ELR (cell line): ENCODE results near the gene HOXA4.

Experiments
- DNase-seq: peaks from one replicate; pipeline ENCODE4 v3.0.0-alpha.2; 2015; ENCODE audit warnings: low read depth

The HOXA4 gene

GRCh38 chr7:27116031-27116961 is 14.3 kb downstream of the HOXA4 start:
- no peak for DNase-seq

GRCh38 chr7:27115221-27116026 is 15.1 kb downstream of the HOXA4 start:
- DNase-seq, result peak; percentile 84

- DNase-seq, result no peak
Observed at GRCh38 chr7:27114881-27115220, 15.7 kb downstream of the HOXA4 start.

GRCh38 chr7:27113991-27114769 is 16.4 kb downstream of the HOXA4 start:
- DNase-seq, result no peak

GRCh38 chr7:27112955-27113949 is 17.3 kb downstream of the HOXA4 start:
- peak; percentile 22 for DNase-seq

- DNase-seq, result no peak
Observed at GRCh38 chr7:27112361-27112760, 18.2 kb downstream of the HOXA4 start.

- no peak for DNase-seq
Observed at GRCh38 chr7:27111751-27112277, 18.7 kb downstream of the HOXA4 start.

- DNase-seq, result peak; percentile 55
Observed at GRCh38 chr7:27111042-27111750, 19.4 kb downstream of the HOXA4 start.

- peak; percentile 61 for DNase-seq
Observed at GRCh38 chr7:27110186-27111031, 20.1 kb downstream of the HOXA4 start.

GRCh38 chr7:27109466-27110185 is 20.9 kb downstream of the HOXA4 start:
- no peak for DNase-seq

GRCh38 chr7:27108390-27109127 is 22.0 kb downstream of the HOXA4 start:
- no peak for DNase-seq

GRCh38 chr7:27107391-27108381 is 22.9 kb downstream of the HOXA4 start:
- no peak for DNase-seq

GRCh38 chr7:27106901-27107240 is 23.7 kb downstream of the HOXA4 start:
- no peak for DNase-seq

GRCh38 chr7:27106181-27106900 is 24.2 kb downstream of the HOXA4 start:
- no peak for DNase-seq

GRCh38 chr7:27105301-27106031 is 25.1 kb downstream of the HOXA4 start:
- no peak for DNase-seq
